Prostate gland (tissue), 2 donors: ENCODE data around the gene GALNT2. TPM values are rescaled to one million over a fixed set of nuclear protein-coding genes. Genes with fewer than 3 reads are reported as not detected.

Experiments used
- DNase-seq: peaks from one replicate; pipeline ENCODE4 v3.0.0-alpha.2; 2019; ENCODE audit warnings: low spot score
- H3K27ac ChIP-seq, 2 donors: fragments of 200-600 bp; sonication (generic); 2 replicates each; pipeline ENCODE4 v1.5.1; 2017 to 2019
- H3K27me3 ChIP-seq: fragments of 200-600 bp; sonication (generic); replicated peaks from 2 replicates; pipeline ENCODE4 v1.5.1; 2019; ENCODE audit not compliant: insufficient read depth
- H3K36me3 ChIP-seq, 2 donors: fragments of 200-600 bp; sonication (generic); 1 replicate in 1 of 2; 2 replicates in 1 of 2; pipeline versions ENCODE4 v1.5.1 to v1.8.1; 2017 to 2019
- H3K4me1 ChIP-seq: fragments of 200-600 bp; sonication (generic); replicated peaks from 2 replicates; pipeline ENCODE4 v1.5.1; 2019
- H3K4me3 ChIP-seq, 2 donors: fragments of 200-600 bp; sonication (generic); 2 replicates each; pipeline ENCODE4 v1.5.1; 2017 to 2019
- H3K9me3 ChIP-seq: fragments of 200-600 bp; sonication (generic); 2 replicates; pipeline ENCODE4 v1.5.1; 2017
- POLR2A ChIP-seq: fragments of 450-650 bp; IDR thresholded peaks from one replicate; pipeline ENCODE4 v1.6.1; 2016; ENCODE audit warnings: antibody characterized with exemption, mild to moderate bottlenecking
- POLR2AphosphoS5 ChIP-seq: sonication (generic); formaldehyde crosslinking; IDR thresholded peaks from one replicate; pipeline ENCODE4 v1.6.1; 2017; ENCODE audit warnings: antibody characterized with exemption
- WGBS: methylation state at CpG from one replicate; pipeline ENCODE4 v1.1.5; 2018; 5-methylcytosine and 5-hydroxymethylcytosine counted together
- intact Hi-C: fragments of 100-400 bp; cut with DNase I; formaldehyde crosslinking; loops from one replicate; pipeline ENCODE4 v1.14.2; 2022
- total RNA-seq, 2 donors: library from RNA; depleted of rRNA; stranded (reverse); fragments of >200 nt; gene quantifications; one replicate each; pipeline ENCODE4 v1.1.0, GENCODE V29; 2016
- TF ChIP-seq, protein P1 (sequence below), 4 experiments: fragments of 200-600 bp in 2 of 4; fragments of 450-650 bp in 2 of 4; sonication (generic) in 2 of 4; IDR thresholded peaks; 1 replicate in 3 of 4; 2 replicates in 1 of 4; pipeline ENCODE4 v1.5.1; 2016 to 2019; ENCODE audit warnings: antibody characterized with exemption in 4 of 4, mild to moderate bottlenecking in 2 of 4, moderate library complexity in 2 of 4

GALNT2 gene
- total RNA-seq, 2 donors from 2014 or later, result 34.1 to 125 TPM

DNA sequence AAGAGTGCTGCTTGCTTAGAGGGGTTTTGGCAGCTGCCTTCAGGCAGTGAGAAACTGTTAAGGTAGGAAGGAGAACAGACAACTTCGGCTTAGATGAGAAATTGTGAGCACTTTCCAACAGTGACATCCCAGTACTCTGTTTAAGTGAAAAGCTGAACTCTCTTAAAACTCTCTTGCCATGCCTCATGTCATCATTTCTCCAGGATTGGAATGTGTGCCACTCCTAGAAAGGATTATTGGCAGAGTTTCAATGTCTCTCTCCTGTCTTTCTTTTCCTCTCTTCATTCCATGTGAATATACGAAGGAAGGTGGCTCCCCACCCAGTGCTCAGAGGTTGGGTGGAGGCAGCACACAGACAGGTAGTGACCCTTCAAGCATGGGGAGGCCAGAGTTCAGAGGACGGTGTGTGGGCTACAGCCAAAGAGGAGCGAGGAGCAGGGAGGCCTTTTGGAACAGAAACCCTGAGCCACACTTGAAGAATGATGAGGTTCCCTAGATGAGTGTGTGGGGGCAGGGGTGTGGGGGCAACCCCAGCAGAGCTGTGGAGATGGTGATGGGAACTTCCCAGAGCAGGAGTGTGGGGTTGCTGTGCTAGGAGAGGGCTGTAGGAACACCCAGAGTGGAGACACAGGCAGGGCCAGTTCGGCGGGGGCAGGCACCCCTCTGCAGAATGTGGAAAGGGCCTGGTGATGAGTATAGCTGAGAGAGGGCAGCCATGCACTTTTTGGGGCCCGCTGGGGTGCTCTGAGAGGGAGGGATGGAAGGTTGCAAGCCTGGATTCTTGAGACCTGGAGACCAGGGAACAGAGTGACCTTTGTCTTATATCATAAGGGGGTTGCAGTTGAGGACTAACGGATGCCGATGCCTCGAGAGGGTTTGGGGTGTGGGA, 58.8 kb downstream of the GALNT2 start:
- 88% methylated on average over 10 of the region's 10 CpGs for WGBS
- peaks cover 4% of the 10 kb centered on the region for H3K4me1 ChIP-seq
- no peaks in the 10 kb centered on the region for H3K9me3 ChIP-seq
- H3K27ac ChIP-seq, result no peak overlapping the region
- no peak for DNase-seq
- H3K27me3 ChIP-seq, result no peaks in the 10 kb centered on the region
- intact Hi-C loops, result no loop called here
- TF ChIP-seq POLR2A (no peak), POLR2AphosphoS5 (no peak)
- TF ChIP-seq, protein P1, sequence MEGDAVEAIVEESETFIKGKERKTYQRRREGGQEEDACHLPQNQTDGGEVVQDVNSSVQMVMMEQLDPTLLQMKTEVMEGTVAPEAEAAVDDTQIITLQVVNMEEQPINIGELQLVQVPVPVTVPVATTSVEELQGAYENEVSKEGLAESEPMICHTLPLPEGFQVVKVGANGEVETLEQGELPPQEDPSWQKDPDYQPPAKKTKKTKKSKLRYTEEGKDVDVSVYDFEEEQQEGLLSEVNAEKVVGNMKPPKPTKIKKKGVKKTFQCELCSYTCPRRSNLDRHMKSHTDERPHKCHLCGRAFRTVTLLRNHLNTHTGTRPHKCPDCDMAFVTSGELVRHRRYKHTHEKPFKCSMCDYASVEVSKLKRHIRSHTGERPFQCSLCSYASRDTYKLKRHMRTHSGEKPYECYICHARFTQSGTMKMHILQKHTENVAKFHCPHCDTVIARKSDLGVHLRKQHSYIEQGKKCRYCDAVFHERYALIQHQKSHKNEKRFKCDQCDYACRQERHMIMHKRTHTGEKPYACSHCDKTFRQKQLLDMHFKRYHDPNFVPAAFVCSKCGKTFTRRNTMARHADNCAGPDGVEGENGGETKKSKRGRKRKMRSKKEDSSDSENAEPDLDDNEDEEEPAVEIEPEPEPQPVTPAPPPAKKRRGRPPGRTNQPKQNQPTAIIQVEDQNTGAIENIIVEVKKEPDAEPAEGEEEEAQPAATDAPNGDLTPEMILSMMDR (IDR thresholded peaks at IDR 0.05), result no peak
- H3K4me3 ChIP-seq, result no peak overlapping the region
- H3K36me3 ChIP-seq, result no peaks in the 10 kb centered on the region

DNA sequence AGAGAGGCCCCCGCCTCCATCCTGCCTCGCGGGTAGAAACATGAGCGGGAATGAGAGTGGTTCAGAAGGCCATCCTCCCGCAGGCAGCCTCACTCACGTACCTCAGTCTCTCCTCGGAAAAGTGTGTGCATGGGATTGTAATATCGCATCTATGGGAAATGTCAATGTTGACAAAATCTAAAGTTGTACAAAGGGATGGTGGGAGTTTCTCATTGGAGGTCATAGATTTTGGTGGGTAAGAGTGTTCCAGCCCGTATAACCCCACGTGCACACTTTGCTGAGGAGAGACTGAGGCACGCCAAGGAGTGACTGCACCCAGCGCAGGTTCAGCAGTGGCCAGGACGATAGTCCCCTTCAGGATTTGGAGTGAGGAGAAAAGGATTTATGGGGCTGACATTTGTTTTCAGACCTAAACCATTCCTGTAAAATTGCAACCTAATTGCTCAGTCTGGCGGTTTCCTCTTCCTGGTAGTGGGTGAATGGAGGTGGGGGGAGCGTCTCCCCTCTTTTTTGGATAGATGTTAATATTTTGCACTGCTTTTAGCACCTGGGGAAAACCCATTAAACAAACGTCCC, 59.6 kb downstream of the GALNT2 start:
- no peak for DNase-seq
- Histone ChIP-seq H3K9me3 (no peaks in the 10 kb centered on the region), H3K27me3 (no peaks in the 10 kb centered on the region), H3K4me3 (no peak overlapping the region), H3K4me1 (peaks cover 4% of the 10 kb centered on the region), H3K36me3 (no peaks in the 10 kb centered on the region), H3K27ac (no peak overlapping the region)
- TF ChIP-seq POLR2A, result no peak
- TF ChIP-seq, protein P1 (IDR thresholded peaks at IDR 0.05), result no peak
- no peak for TF ChIP-seq POLR2AphosphoS5
- 85% methylated on average over 16 of the region's 16 CpGs for WGBS
- intact Hi-C loops, result no loop called here

DNA sequence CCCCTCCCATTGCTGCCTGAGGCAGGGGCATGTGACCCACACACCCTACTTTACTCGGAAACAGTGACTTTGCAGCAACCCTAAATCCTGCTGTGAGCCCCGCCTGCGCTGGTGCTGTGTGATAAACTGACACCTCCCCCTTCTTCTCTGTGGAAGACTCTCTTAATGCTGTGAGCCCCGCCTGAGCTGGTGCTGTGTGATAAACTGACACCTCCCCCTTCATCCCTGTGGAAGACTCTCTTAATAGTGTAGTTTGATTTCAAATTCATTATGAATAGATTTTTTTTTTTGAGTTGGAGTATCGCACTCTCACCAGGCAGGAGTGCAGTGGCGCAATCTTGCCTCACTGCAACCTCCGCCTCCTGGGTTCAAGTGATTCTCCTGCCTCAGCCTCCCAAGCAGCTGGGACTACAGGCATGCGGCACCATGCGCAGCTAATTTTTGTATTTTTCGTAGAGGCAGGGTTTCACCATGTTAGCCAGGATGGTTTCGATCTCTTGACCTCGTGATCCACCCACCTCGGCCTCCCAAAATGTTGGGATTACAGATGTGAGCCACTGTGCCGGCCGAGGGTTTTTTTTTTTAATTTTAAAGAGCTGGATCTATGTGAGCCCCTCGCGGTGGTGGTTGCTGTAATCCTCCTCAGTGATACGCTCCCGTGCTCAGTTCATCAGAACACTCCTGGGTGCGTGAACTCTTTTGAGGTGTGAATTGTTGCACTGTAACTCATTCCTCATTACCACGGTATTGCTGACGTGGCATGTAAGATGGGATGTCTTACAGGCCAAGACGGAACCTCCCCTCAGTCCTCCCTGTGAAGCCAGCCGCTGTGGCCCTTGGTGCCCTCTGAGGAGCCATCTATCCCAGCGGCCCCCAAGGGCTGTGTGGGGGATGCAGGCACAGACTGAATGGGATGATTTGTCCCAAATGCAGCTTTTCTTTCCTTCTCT, 60.3 kb downstream of the GALNT2 start:
- Histone ChIP-seq H3K4me1 (peaks cover 4% of the 10 kb centered on the region), H3K36me3 (no peaks in the 10 kb centered on the region), H3K27me3 (no peaks in the 10 kb centered on the region), H3K27ac (no peak overlapping the region), H3K4me3 (no peak overlapping the region), H3K9me3 (no peaks in the 10 kb centered on the region)
- WGBS, result 91% methylated on average over 25 of the region's 25 CpGs
- DNase-seq, result no peak
- intact Hi-C loops, result no loop called here
- TF ChIP-seq POLR2AphosphoS5, result no peak
- TF ChIP-seq POLR2A, result no peak
- TF ChIP-seq, protein P1 (IDR thresholded peaks at IDR 0.05), result no peak

DNA sequence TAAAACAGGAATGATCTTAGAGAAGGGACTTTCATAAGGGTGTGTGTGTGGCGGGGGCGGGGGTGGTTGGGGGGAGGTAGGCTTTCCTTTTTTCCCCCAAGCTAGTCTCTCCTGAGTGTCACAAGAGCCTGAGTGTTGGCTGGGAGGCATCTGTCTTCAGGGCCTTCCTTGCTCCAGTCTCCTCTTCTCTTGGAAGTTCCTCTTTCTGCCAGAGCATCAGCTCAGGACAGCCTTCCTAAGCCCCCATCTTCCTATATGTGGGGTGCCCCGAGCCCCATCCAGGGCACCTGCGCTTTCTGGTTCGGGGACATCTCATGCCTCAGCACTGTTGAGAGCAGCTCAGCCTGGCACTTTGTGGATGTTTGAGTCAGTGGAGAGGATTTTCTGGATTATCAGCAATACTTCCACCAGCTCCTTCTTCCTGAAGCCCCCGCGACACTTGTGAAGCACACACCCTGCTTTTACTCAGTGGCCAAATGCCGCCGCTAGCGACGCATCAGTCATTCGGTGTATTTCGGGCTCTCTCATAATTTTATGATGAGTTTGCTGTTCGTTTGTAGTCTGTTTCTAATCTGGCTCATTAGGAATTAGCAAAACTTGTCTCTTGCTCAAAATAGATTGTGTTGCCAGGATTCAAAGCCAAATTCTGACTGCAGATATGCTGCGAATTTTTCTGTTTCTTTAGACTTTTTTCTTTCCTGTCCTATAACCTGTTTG, 61.7 kb downstream of the GALNT2 start:
- no peak overlapping the region for H3K27ac ChIP-seq
- no peaks in the 10 kb centered on the region for H3K27me3 ChIP-seq
- H3K36me3 ChIP-seq, result no peaks in the 10 kb centered on the region
- no peaks in the 10 kb centered on the region for H3K9me3 ChIP-seq
- 82% methylated on average over 15 of the region's 15 CpGs for WGBS
- TF ChIP-seq POLR2AphosphoS5 (no peak), POLR2A (no peak)
- TF ChIP-seq, protein P1 (IDR thresholded peaks at IDR 0.05), result no peak
- no peak for DNase-seq
- no peak overlapping the region for H3K4me3 ChIP-seq
- intact Hi-C loops, result no loop called here
- peaks cover 4% of the 10 kb centered on the region for H3K4me1 ChIP-seq
